Measurements from ENCODE around the gene CALCB.

DNA sequence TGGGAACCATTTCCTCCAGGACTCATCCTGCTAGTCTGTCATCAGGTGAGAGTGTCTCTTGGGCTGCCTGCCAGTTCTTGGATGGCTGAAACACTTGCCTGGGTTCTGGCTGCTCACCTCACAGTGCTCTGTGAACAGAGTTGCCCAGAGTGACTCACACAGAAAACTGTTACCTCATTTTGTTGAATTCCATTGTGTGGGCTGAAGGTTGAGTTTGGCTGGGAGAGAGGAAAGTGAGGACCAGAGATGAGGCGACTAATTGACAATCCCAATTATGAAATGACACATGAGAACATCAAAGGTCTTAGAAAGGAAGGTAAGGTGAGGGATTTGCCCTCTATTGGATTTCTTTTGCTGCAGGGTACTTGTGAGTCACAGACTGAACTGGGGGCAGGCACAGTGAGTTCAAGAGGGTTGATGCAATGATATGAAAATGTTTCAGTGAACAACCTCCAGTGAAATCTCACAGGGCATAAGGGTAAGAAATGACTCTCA, 20.2 kb upstream of the CALCB start:
- TF ChIP-seq, protein P1, sequence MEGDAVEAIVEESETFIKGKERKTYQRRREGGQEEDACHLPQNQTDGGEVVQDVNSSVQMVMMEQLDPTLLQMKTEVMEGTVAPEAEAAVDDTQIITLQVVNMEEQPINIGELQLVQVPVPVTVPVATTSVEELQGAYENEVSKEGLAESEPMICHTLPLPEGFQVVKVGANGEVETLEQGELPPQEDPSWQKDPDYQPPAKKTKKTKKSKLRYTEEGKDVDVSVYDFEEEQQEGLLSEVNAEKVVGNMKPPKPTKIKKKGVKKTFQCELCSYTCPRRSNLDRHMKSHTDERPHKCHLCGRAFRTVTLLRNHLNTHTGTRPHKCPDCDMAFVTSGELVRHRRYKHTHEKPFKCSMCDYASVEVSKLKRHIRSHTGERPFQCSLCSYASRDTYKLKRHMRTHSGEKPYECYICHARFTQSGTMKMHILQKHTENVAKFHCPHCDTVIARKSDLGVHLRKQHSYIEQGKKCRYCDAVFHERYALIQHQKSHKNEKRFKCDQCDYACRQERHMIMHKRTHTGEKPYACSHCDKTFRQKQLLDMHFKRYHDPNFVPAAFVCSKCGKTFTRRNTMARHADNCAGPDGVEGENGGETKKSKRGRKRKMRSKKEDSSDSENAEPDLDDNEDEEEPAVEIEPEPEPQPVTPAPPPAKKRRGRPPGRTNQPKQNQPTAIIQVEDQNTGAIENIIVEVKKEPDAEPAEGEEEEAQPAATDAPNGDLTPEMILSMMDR (IDR thresholded peaks at IDR 0.05; ENCODE audit: control extremely low read depth in 1 of 3, insufficient read depth in 1 of 3, low read depth in 1 of 3, low read length in 3 of 3): no peak
- no peak for TF ChIP-seq RBBP5 (IDR thresholded peaks at IDR 0.05; ENCODE audit: borderline replicate concordance, low read depth, low read length)
